ENCODE results near the gene DIP2A.
"Not testable (repeated sequence)": the region's sequence is repeated elsewhere in the genome, so short reads cannot be mapped to it uniquely, and the experiment has no call there.

The DIP2A gene

GRCh38 chr21:46482225-46482845 is 23.6 kb downstream of the DIP2A start:
- DNase-seq (ENCODE audit: low read depth): no peak

- no peak for DNase-seq (ENCODE audit: low read depth)
These were observed 24.1 kb downstream of the DIP2A start for GRCh38 chr21:46482846-46483231.

GRCh38 chr21:46483300-46484295 is 24.9 kb downstream of the DIP2A start:
- no peak for DNase-seq (ENCODE audit: low read depth)

- DNase-seq (ENCODE audit: low read depth): no peak
These were observed 27.9 kb downstream of the DIP2A start for GRCh38 chr21:46486481-46487126.

GRCh38 chr21:46489162-46489663 is 30.5 kb downstream of the DIP2A start:
- no peak for DNase-seq (ENCODE audit: low read depth)

GRCh38 chr21:46489800-46490199 is 31.1 kb downstream of the DIP2A start:
- no peak for DNase-seq (ENCODE audit: low read depth)

- DNase-seq (ENCODE audit: low read depth): no peak
These were observed 32.9 kb downstream of the DIP2A start for GRCh38 chr21:46491553-46491952.

GRCh38 chr21:46492851-46493250 is 34.2 kb downstream of the DIP2A start:
- no peak for DNase-seq (ENCODE audit: low read depth)

GRCh38 chr21:46493828-46494227 is 35.1 kb downstream of the DIP2A start:
- no peak for DNase-seq (ENCODE audit: low read depth)

- no peak for DNase-seq (ENCODE audit: low read depth)
These were observed 39.8 kb downstream of the DIP2A start for GRCh38 chr21:46498335-46499050.

GRCh38 chr21:46500224-46500861 is 41.7 kb downstream of the DIP2A start:
- no peak for DNase-seq (ENCODE audit: low read depth)

GRCh38 chr21:46503922-46504550 is 45.3 kb downstream of the DIP2A start:
- no peak for DNase-seq (ENCODE audit: low read depth)

GRCh38 chr21:46504666-46505065 is 46.0 kb downstream of the DIP2A start:
- DNase-seq (ENCODE audit: low read depth): no peak

- no peak for DNase-seq (ENCODE audit: low read depth)
These were observed 48.9 kb downstream of the DIP2A start for GRCh38 chr21:46507562-46507961.

- no peak for DNase-seq (ENCODE audit: low read depth)
These were observed 51.2 kb downstream of the DIP2A start for GRCh38 chr21:46509741-46510502.

- DNase-seq (ENCODE audit: low read depth): no peak
These were observed 56.4 kb downstream of the DIP2A start for GRCh38 chr21:46515109-46515508.

- DNase-seq (ENCODE audit: low read depth): no peak
These were observed 57.4 kb downstream of the DIP2A start for GRCh38 chr21:46516068-46516467.

GRCh38 chr21:46517361-46517760 is 58.7 kb downstream of the DIP2A start:
- DNase-seq (ENCODE audit: low read depth): no peak

- DNase-seq (ENCODE audit: low read depth): no peak
These were observed 60.4 kb downstream of the DIP2A start for GRCh38 chr21:46518983-46519583.

- not testable (repeated sequence) for DNase-seq (ENCODE audit: low read depth)
These were observed 68.7 kb downstream of the DIP2A start for GRCh38 chr21:46527393-46527792.
